Right hindlimb (tissue), 1 donor: ENCODE results near the gene RUNDC3A.
A peak's percentile ranks its signal among the peaks of the same experiment; 100 is the strongest.
"Not testable (repeated sequence)": the region's sequence is repeated elsewhere in the genome, so short reads cannot be mapped to it uniquely, and the experiment has no call there.

Source experiments
- DNase-seq: peaks from one replicate; pipeline ENCODE4 v3.0.0-alpha.2; 2018

The RUNDC3A gene

GRCh38 chr17:44321246-44322120 lies 13.1 kb downstream of the RUNDC3A start:
- no peak for DNase-seq

- DNase-seq: no peak
Observed at GRCh38 chr17:44322236-44322895, 14.0 kb downstream of the RUNDC3A start.

GRCh38 chr17:44323359-44324091 lies 15.1 kb downstream of the RUNDC3A start:
- DNase-seq: peak; percentile 20

GRCh38 chr17:44324092-44324570 lies 15.7 kb downstream of the RUNDC3A start:
- DNase-seq: no peak

- DNase-seq: peak; percentile 95
Observed at GRCh38 chr17:44324571-44325275, 16.3 kb downstream of the RUNDC3A start, which contains the start of gene SLC25A39. TSS of gene SLC25A39 (minus strand) at chr17:44324823. CDS start at chr17:44323562, 1,261 bp downstream.

- DNase-seq: peak; percentile 98
Observed at GRCh38 chr17:44326861-44327444, 18.6 kb downstream of the RUNDC3A start.

- DNase-seq: no peak
Observed at GRCh38 chr17:44327715-44328449, 19.5 kb downstream of the RUNDC3A start.

- DNase-seq: not testable (repeated sequence)
Observed at GRCh38 chr17:44329516-44329915, 21.1 kb downstream of the RUNDC3A start.

GRCh38 chr17:44330263-44330662 lies 21.9 kb downstream of the RUNDC3A start:
- DNase-seq: not testable (repeated sequence)

- peak; percentile 67 for DNase-seq
Observed at GRCh38 chr17:44331249-44331760, 22.9 kb downstream of the RUNDC3A start.

- DNase-seq: no peak
Observed at GRCh38 chr17:44333371-44333770, 25.0 kb downstream of the RUNDC3A start.

- DNase-seq: no peak
Observed at GRCh38 chr17:44334315-44334714, 25.9 kb downstream of the RUNDC3A start.

- no peak for DNase-seq
Observed at GRCh38 chr17:44334727-44335126, 26.3 kb downstream of the RUNDC3A start.

- no peak for DNase-seq
Observed at GRCh38 chr17:44335564-44335963, 27.2 kb downstream of the RUNDC3A start.

- peak; percentile 30 for DNase-seq
Observed at GRCh38 chr17:44335968-44336367, 27.6 kb downstream of the RUNDC3A start.

GRCh38 chr17:44338702-44339101 lies 30.3 kb downstream of the RUNDC3A start:
- peak; percentile 17 for DNase-seq

GRCh38 chr17:44340553-44340952 lies 32.2 kb downstream of the RUNDC3A start:
- DNase-seq: not testable (repeated sequence)

GRCh38 chr17:44343510-44344209 lies 35.3 kb downstream of the RUNDC3A start:
- DNase-seq: no peak

- DNase-seq: peak; percentile 98
Observed at GRCh38 chr17:44344939-44345453, 36.6 kb downstream of the RUNDC3A start, which contains the start of gene GRN. TSS of gene GRN (plus strand) at chr17:44345302. CDS start at chr17:44349165, 3,863 bp downstream.

GRCh38 chr17:44345454-44346026 lies 37.1 kb downstream of the RUNDC3A start:
- DNase-seq: peak; percentile 65
